Measurements from ENCODE around the gene TTC39B.

DNA sequence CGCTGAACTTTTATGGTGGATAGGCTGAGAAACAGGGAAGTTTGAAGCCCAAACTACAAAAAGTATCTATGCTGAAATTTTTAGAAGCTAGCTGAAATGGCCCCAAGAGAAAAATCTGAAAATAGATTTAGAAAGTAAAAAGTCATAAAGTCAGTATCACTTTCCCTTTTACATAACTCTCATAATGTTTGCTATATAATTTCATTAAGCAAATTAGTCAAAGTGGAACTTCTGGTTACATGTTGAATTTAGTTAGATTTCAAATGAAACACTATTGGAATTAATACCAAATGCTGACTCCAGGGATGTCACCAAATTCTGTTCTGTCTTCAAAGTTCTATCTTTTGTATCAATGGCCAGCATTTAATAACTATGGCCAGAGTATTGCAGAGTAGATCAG, 126.9 kb downstream of the TTC39B start:
- TF ChIP-seq, protein P1, sequence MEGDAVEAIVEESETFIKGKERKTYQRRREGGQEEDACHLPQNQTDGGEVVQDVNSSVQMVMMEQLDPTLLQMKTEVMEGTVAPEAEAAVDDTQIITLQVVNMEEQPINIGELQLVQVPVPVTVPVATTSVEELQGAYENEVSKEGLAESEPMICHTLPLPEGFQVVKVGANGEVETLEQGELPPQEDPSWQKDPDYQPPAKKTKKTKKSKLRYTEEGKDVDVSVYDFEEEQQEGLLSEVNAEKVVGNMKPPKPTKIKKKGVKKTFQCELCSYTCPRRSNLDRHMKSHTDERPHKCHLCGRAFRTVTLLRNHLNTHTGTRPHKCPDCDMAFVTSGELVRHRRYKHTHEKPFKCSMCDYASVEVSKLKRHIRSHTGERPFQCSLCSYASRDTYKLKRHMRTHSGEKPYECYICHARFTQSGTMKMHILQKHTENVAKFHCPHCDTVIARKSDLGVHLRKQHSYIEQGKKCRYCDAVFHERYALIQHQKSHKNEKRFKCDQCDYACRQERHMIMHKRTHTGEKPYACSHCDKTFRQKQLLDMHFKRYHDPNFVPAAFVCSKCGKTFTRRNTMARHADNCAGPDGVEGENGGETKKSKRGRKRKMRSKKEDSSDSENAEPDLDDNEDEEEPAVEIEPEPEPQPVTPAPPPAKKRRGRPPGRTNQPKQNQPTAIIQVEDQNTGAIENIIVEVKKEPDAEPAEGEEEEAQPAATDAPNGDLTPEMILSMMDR (IDR thresholded peaks at IDR 0.05; ENCODE audit: extremely low read depth in 1 of 2, insufficient read depth in 1 of 2, low read depth in 1 of 2, low read length in 2 of 2): no peak
- no peak for TF ChIP-seq EZH2 (IDR thresholded peaks at IDR 0.05; ENCODE audit: borderline replicate concordance, low read depth, low read length, severe bottlenecking)

Measured in endothelial cell of umbilical vein (primary cell).